A549 (cell line): ENCODE measurements around the gene FAM107A.

Experiments used
- BCL3 ChIP-seq: fragments of >200 bp; sonication (Bioruptor Twin); formaldehyde crosslinking; IDR thresholded peaks from 3 replicates; pipeline ENCODE4 v1.6.1; 2016
- CHD2 ChIP-seq: fragments of 150-350 bp; IDR thresholded peaks from 2 replicates; pipeline ENCODE4 v1.6.1; 2014; ENCODE audit warnings: low read length; ENCODE audit not compliant: partially characterized antibody
- CTCF ChIP-seq: fragments of >200 bp; sonication (Bioruptor Twin); formaldehyde crosslinking; IDR thresholded peaks from 3 replicates; pipeline ENCODE4 v1.5.1; 2016
- E2F6 ChIP-seq: IDR thresholded peaks from 2 replicates; pipeline ENCODE4 v1.6.1; 2012; ENCODE audit warnings: low read depth, borderline replicate concordance
- HDAC2 ChIP-seq: fragments of 200-600 bp; sonication (generic); IDR thresholded peaks from 2 replicates; pipeline ENCODE4 v1.6.1; 2016
- REST ChIP-seq: fragments of 200-600 bp; sonication (generic); IDR thresholded peaks from 2 replicates; pipeline ENCODE4 v1.6.1; 2016; ENCODE audit warnings: antibody characterized with exemption, mild to moderate bottlenecking, moderate library complexity
- ZFP36 ChIP-seq: fragments of 450-650 bp; IDR thresholded peaks from 2 replicates; pipeline ENCODE4 v1.6.1; 2014; ENCODE audit warnings: borderline replicate concordance; ENCODE audit not compliant: partially characterized antibody

- no peak for TF ChIP-seq E2F6
- TF ChIP-seq REST = no peak
- TF ChIP-seq CTCF = peak; percentile 78
- no peak for TF ChIP-seq ZFP36
- TF ChIP-seq BCL3 = no peak
- no peak for TF ChIP-seq CHD2
- TF ChIP-seq HDAC2 = no peak
Observed at GRCh38 chr3:58568572-58569286, 8.5 kb downstream of the FAM107A start.
